ENCODE data around the gene PADI6.

The PADI6 gene

GRCh38 chr1:17397910-17398695 lies 26.1 kb downstream of the PADI6 start:
- TF ChIP-seq ZNF510 (tag by site-specific recombination; IDR thresholded peaks at IDR 0.05; ENCODE audit: insufficient replicate concordance) (no peak), SCRT2 (tag by site-specific recombination; IDR thresholded peaks at IDR 0.05) (no peak), ZNF488 (tag by site-specific recombination; IDR thresholded peaks at IDR 0.05) (no peak), PRDM1 (tag by site-specific recombination; IDR thresholded peaks at IDR 0.05) (no peak), ZNF221 (tag by site-specific recombination; IDR thresholded peaks at IDR 0.05; ENCODE audit: borderline replicate concordance) (no peak), ZNF555 (tag by site-specific recombination; conservative IDR thresholded peaks at IDR 0.05) (no peak), ZNF169 (tag by site-specific recombination; IDR thresholded peaks at IDR 0.05) (no peak), ZNF350 (tag by site-specific recombination; IDR thresholded peaks at IDR 0.05) (no peak), YY1 (tag by site-specific recombination; IDR thresholded peaks at IDR 0.05) (no peak)
- no peaks in the 10 kb centered on the region for H3K36me3 ChIP-seq (ENCODE audit: control insufficient read depth in 2 of 2, insufficient read depth in 1 of 2, low read length in 2 of 2)
- H3K27ac ChIP-seq (ENCODE audit: extremely low read depth, low read depth, low read length) = no peak overlapping the region
- no peaks in the 10 kb centered on the region for H3K9me3 ChIP-seq (ENCODE audit: control insufficient read depth, insufficient read depth, low read depth, low read length)
- ChIA-PET CTCF (interaction anchor here (0.6 to 1.7 kb wide), 3 partner anchors 48 to 208 kb away, joined by 3 to 4 read pairs (median 3); no protein-coding TSS in a partner anchor), POLR2A (interaction anchor here (0.6 kb wide), 1 partner anchor 57 kb away, joined by 5 read pairs; no protein-coding TSS in a partner anchor)
- H3K4me3 ChIP-seq (ENCODE audit: low read depth, low read length) = no peak overlapping the region
- H3K4me1 ChIP-seq (ENCODE audit: control insufficient read depth, insufficient read depth, low read length) = no peaks in the 10 kb centered on the region

DNA sequence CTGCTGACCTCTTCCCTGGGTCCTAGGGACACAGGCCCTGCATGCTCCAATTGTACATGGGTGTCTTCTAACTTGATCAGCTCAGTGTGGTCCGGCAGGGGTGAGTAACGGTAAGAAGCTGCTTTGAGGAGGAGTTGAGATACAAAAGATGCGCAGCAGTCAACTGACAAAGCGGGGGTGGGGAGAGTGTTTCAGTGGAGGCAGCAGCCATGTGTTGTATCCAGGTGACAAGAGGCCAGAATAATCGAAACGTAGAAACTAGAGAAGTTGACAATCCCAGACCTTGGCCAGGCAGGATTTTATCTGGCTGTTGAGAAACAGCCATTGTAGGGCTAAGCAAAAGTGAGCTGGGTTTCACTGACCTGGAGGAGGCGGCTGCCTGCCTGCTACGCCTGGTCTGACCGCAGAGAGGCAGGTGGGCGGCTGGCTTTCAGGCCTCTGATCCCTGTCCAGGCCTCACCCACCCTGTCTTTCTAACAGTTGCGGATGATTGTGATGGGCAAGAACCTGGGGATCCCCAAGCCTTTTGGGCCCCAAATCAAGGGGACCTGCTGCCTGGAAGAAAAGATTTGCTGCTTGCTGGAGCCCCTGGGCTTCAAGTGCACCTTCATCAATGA lies 28.8 kb downstream of the PADI6 start:
- Histone ChIP-seq H3K4me3 (ENCODE audit: low read depth, low read length) (no peak overlapping the region), H3K36me3 (ENCODE audit: control insufficient read depth in 2 of 2, insufficient read depth in 1 of 2, low read length in 2 of 2) (peaks cover 0 to 3% of the 10 kb centered on the region in 2 experiments; a peak in 1 of 3 replicates), H3K9me3 (ENCODE audit: control insufficient read depth, insufficient read depth, low read depth, low read length) (no peaks in the 10 kb centered on the region), H3K27ac (ENCODE audit: extremely low read depth, low read depth, low read length) (no peak overlapping the region), H3K4me1 (ENCODE audit: control insufficient read depth, insufficient read depth, low read length) (no peaks in the 10 kb centered on the region)
- TF ChIP-seq ZNF23 (tag by site-specific recombination; IDR thresholded peaks at IDR 0.05; ENCODE audit: borderline replicate concordance) = no peak
- TF ChIP-seq EGR2 (tag by site-specific recombination; IDR thresholded peaks at IDR 0.05; ENCODE audit: low read depth) = peak; percentile 29; the same call in 1 of the 2 replicates
- no peak for TF ChIP-seq ZNF629 (tag by site-specific recombination; IDR thresholded peaks at IDR 0.05)
- TF ChIP-seq KLF9 (tag by site-specific recombination; IDR thresholded peaks at IDR 0.05; ENCODE audit: low read depth) = no peak
- TF ChIP-seq ZNF214 (tag by site-specific recombination; IDR thresholded peaks at IDR 0.05; ENCODE audit: borderline replicate concordance) = no peak
- 0 out of 2 replicates have a peak, but pooled peaks have one; percentile 20 for TF ChIP-seq ZFHX2 (tag by site-specific recombination; conservative IDR thresholded peaks at IDR 0.05)
- 0 out of 2 replicates have a peak, but pooled peaks have one; percentile 27 for TF ChIP-seq ZNF133 (tag by site-specific recombination; IDR thresholded peaks at IDR 0.05)
- ChIA-PET CTCF (interaction anchor here (0.6 to 1.2 kb wide), 3 partner anchors 10 to 340 kb away, joined by 3 to 4 read pairs (median 4); no protein-coding TSS in a partner anchor), POLR2A (no interaction called here)

DNA sequence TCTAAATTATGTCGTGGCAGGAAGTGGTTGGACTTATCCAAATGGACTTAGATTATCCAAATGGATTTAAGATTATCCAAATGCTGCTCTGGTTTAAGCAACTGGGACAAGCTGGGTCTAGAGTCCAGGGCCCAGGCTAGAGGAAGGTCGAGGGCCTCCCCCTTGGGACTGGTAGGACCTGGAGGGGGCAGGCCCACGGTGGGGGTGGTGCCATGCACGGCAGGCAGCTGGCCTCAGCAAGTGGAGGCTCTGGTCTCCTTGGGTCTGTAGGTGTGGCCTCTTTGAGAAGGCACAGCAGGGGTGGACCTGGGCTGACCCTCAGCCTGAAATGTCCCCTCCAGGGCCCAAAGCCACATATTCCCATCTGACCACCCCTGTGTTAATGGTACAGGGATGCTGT lies 29.8 kb downstream of the PADI6 start:
- Histone ChIP-seq H3K4me3 (ENCODE audit: low read depth, low read length) (no peak overlapping the region), H3K9me3 (ENCODE audit: control insufficient read depth, insufficient read depth, low read depth, low read length) (no peaks in the 10 kb centered on the region), H3K4me1 (ENCODE audit: control insufficient read depth, insufficient read depth, low read length) (no peaks in the 10 kb centered on the region), H3K36me3 (ENCODE audit: control insufficient read depth in 2 of 2, insufficient read depth in 1 of 2, low read length in 2 of 2) (peaks cover 0 to 11% of the 10 kb centered on the region in 2 experiments; a peak in 1 of 3 replicates), H3K27ac (ENCODE audit: extremely low read depth, low read depth, low read length) (no peak overlapping the region)
- TF ChIP-seq ZIC2 (tag by site-specific recombination; IDR thresholded peaks at IDR 0.05) (peak; percentile 11; the same call in 1 of the 2 replicates), HOXC10 (CRISPR knock-in tag; IDR thresholded peaks at IDR 0.05) (no peak)
- POLR2A ChIA-PET = no interaction called here
- CTCF ChIA-PET = interaction anchor here (0.5 to 1.2 kb wide), 6 partner anchors 9 to 345 kb away, joined by 3 to 5 read pairs (median 4); no protein-coding TSS in a partner anchor
